Measurements from ENCODE around the gene KPNA2. TPM values are rescaled to one million over a fixed set of nuclear protein-coding genes. Genes with fewer than 3 reads are reported as not detected.
"Not testable (repeated sequence)": the region's sequence is repeated elsewhere in the genome, so short reads cannot be mapped to it uniquely, and the experiment has no call there.

KPNA2 gene
- polyA plus RNA-seq, 1 donor from 2014 or later = 81.2 TPM

GRCh38 chr17:68074279-68074678 lies 38.7 kb downstream of the KPNA2 start:
- Histone ChIP-seq H2AFZ (ENCODE audit: low read depth, low read length) (no peak overlapping the region), H3K27me3 (ENCODE audit: insufficient read depth, low read depth, low read length) (no peaks in the 10 kb centered on the region), H3K36me3 (ENCODE audit: insufficient read depth, low read length) (no peaks in the 10 kb centered on the region), H3K4me3 (ENCODE audit: low read length) (no peak overlapping the region), H3K4me2 (ENCODE audit: low read length) (no peak overlapping the region), H3F3A (ENCODE audit: insufficient read depth, low read length, poor library complexity, severe bottlenecking) (no peaks in the 10 kb centered on the region), H4K20me1 (ENCODE audit: insufficient read depth) (no peaks in the 10 kb centered on the region), H3K79me2 (replicated peaks; ENCODE audit: insufficient read depth, low read length) (no peaks in the 10 kb centered on the region), H3K9me3 (ENCODE audit: low read length) (no peaks in the 10 kb centered on the region), H3K27ac (ENCODE audit: low read length) (no peak overlapping the region), H3K9ac (ENCODE audit: low read length) (no peak overlapping the region), H3K9me2 (ENCODE audit: insufficient read depth, low read length) (no peaks in the 10 kb centered on the region)
- TF ChIP-seq POLR2AphosphoS5 (IDR thresholded peaks at IDR 0.05) = no peak
- TF ChIP-seq EZH2 (IDR thresholded peaks at IDR 0.05; ENCODE audit: borderline replicate concordance, insufficient read depth, low read length, poor library complexity, severe bottlenecking) = no peak
- no peak for TF ChIP-seq RAD21 (conservative IDR thresholded peaks at IDR 0.05)
- TF ChIP-seq REST (IDR thresholded peaks at IDR 0.05; ENCODE audit: borderline replicate concordance) = no peak
- no peak for TF ChIP-seq EP300 (conservative IDR thresholded peaks at IDR 0.05; ENCODE audit: poor library complexity, severe bottlenecking)
- no peak for TF ChIP-seq MXI1 (conservative IDR thresholded peaks at IDR 0.05; ENCODE audit: poor library complexity, severe bottlenecking)
- TF ChIP-seq CTCF (IDR thresholded peaks at IDR 0.05; ENCODE audit: poor library complexity, severe bottlenecking) = no peak
- no peak for TF ChIP-seq SMC3 (conservative IDR thresholded peaks at IDR 0.05; ENCODE audit: poor library complexity)
- TF ChIP-seq TAF1 (IDR thresholded peaks at IDR 0.05; ENCODE audit: low read depth) = no peak

GRCh38 chr17:68075953-68076607 lies 40.5 kb downstream of the KPNA2 start:
- not testable (repeated sequence) for H3K4me3 ChIP-seq (ENCODE audit: low read length); H3K9me2 ChIP-seq (ENCODE audit: insufficient read depth, low read length); H3K36me3 ChIP-seq (ENCODE audit: insufficient read depth, low read length); H3K9me3 ChIP-seq (ENCODE audit: low read length); H2AFZ ChIP-seq (ENCODE audit: low read depth, low read length); H3F3A ChIP-seq (ENCODE audit: insufficient read depth, low read length, poor library complexity, severe bottlenecking); H3K79me2 ChIP-seq (replicated peaks; ENCODE audit: insufficient read depth, low read length); H4K20me1 ChIP-seq (ENCODE audit: insufficient read depth); H3K27ac ChIP-seq (ENCODE audit: low read length); H3K9ac ChIP-seq (ENCODE audit: low read length); H3K4me2 ChIP-seq (ENCODE audit: low read length); H3K27me3 ChIP-seq (ENCODE audit: insufficient read depth, low read depth, low read length)

GRCh38 chr17:68077498-68077897 lies 42.0 kb downstream of the KPNA2 start:
- H3K4me2 ChIP-seq (ENCODE audit: low read length); H2AFZ ChIP-seq (ENCODE audit: low read depth, low read length): not testable (repeated sequence)

More at GRCh38 chr17:68077498-68077897, 42.0 kb downstream of the KPNA2 start:
- not testable (repeated sequence) for H3K4me3 ChIP-seq (ENCODE audit: low read length); H3K9ac ChIP-seq (ENCODE audit: low read length); H3F3A ChIP-seq (ENCODE audit: insufficient read depth, low read length, poor library complexity, severe bottlenecking); H3K27me3 ChIP-seq (ENCODE audit: insufficient read depth, low read depth, low read length); H3K9me2 ChIP-seq (ENCODE audit: insufficient read depth, low read length); H3K27ac ChIP-seq (ENCODE audit: low read length); H3K36me3 ChIP-seq (ENCODE audit: insufficient read depth, low read length); H3K9me3 ChIP-seq (ENCODE audit: low read length); H4K20me1 ChIP-seq (ENCODE audit: insufficient read depth); H3K79me2 ChIP-seq (replicated peaks; ENCODE audit: insufficient read depth, low read length)
